GM12878 (cell line): ENCODE results near the gene ATG5. TPM values are rescaled to one million over a fixed set of nuclear protein-coding genes. Genes with fewer than 3 reads are reported as not detected.

Source experiments
- ATAC-seq: fragments of 200-7000 bp; cut with Tn5 transposase; 3 replicates; pipeline ENCODE4 v1.9.1; 2020; ENCODE audit warnings: mild to moderate bottlenecking, moderate library complexity
- BruUV-seq: library from RNA; stranded (reverse); fragments of 400-500 nt; replicated peaks from 2 replicates; lab custom pipeline; 2021; lab: Mats Ljungman, UMichigan
- CTCF ChIA-PET: fragments of 300-600 bp; sonication (Branson Sonifier 250); formaldehyde crosslinking; extraction: SDS; loops from one replicate; lab custom pipeline; 2021; ENCODE audit warnings: inconsistent platforms; lab: Yijun Ruan, JAX
- POLR2A ChIA-PET: fragments of 350-600 bp; formaldehyde crosslinking; extraction: SDS; loops from one replicate; lab custom pipeline; 2021; ENCODE audit warnings: inconsistent platforms; lab: Charles Lee
- RAD21 ChIA-PET: fragments of 300-600 bp; sonication (Branson Sonifier 250); formaldehyde crosslinking; loops from one replicate; lab custom pipeline; 2023; ENCODE audit warnings: antibody characterized with exemption; ENCODE audit not compliant: unreplicated experiment; lab: Charles Lee
- SMC1A ChIA-PET: fragments of 300-600 bp; sonication (Branson Sonifier 250); formaldehyde crosslinking; loops from one replicate; lab custom pipeline; 2023; ENCODE audit not compliant: unreplicated experiment, uncharacterized antibody; lab: Charles Lee
- DNase-seq: peaks from one replicate; pipeline ENCODE4 v3.0.0-alpha.2; 2011; ENCODE audit warnings: low read depth, low spot score
- FAIRE-seq: peaks from 3 replicates; lab custom pipeline; 2011; peaks lifted over from hg19 to GRCh38; lab: Jason Lieb, UNC
- H2AFZ ChIP-seq: 2 replicates; pipeline ENCODE4 v1.6.0; 2011; ENCODE audit warnings: low read depth, low read length, control low read depth; ENCODE audit not compliant: control insufficient read depth
- H3K27ac ChIP-seq: 2 replicates; pipeline ENCODE4 v1.5.1; 2011; ENCODE audit warnings: control low read depth; ENCODE audit not compliant: control insufficient read depth, insufficient read depth
- H3K27me3 ChIP-seq, 2 experiments: replicated peaks in 1 of 2; 2 replicates each; pipeline versions ENCODE4 v1.6.0 to v1.6.1; 2011; ENCODE audit warnings: low read length in 1 of 2; ENCODE audit not compliant: control insufficient read depth in 2 of 2, insufficient read depth in 2 of 2
- H3K36me3 ChIP-seq, 2 experiments: 2 replicates each; pipeline ENCODE4 v1.5.1; 2011; ENCODE audit warnings: low read length in 1 of 2; ENCODE audit not compliant: control insufficient read depth in 2 of 2, insufficient read depth in 2 of 2
- H3K4me1 ChIP-seq: 2 replicates; pipeline ENCODE4 v1.6.1; 2011; ENCODE audit warnings: mild to moderate bottlenecking, low read length, moderate library complexity, mixed read lengths; ENCODE audit not compliant: control insufficient read depth, insufficient read depth
- H3K4me2 ChIP-seq: 2 replicates; pipeline ENCODE4 v1.6.0; 2011; ENCODE audit warnings: control low read depth; ENCODE audit not compliant: control insufficient read depth, insufficient read depth
- H3K4me3 ChIP-seq: fragments of 200-600 bp; sonication (generic); 2 replicates; pipeline ENCODE4 v1.5.1; 2016
- H3K79me2 ChIP-seq: 2 replicates; pipeline ENCODE4 v1.6.0; 2011; ENCODE audit warnings: low read length; ENCODE audit not compliant: control insufficient read depth, insufficient read depth
- H3K9ac ChIP-seq: 2 replicates; pipeline ENCODE4 v1.8.0; 2011; ENCODE audit warnings: low read length, control low read depth, mixed read lengths; ENCODE audit not compliant: control insufficient read depth, insufficient read depth
- H3K9me3 ChIP-seq: replicated peaks from 3 replicates; pipeline ENCODE4 v1.5.1; 2011; ENCODE audit warnings: mild to moderate bottlenecking, low read length; ENCODE audit not compliant: control insufficient read depth, insufficient read depth
- H4K20me1 ChIP-seq: 2 replicates; pipeline ENCODE4 v1.6.0; 2011; ENCODE audit not compliant: control insufficient read depth, insufficient read depth
- DPF2 ChIP-seq: fragments of 450-650 bp; IDR thresholded peaks from 2 replicates; pipeline ENCODE4 v1.6.1; 2017; ENCODE audit warnings: mild to moderate bottlenecking
- E2F4 ChIP-seq: IDR thresholded peaks from 2 replicates; pipeline ENCODE4 v1.6.1; 2012; ENCODE audit warnings: low read depth, low read length, improper control_type of control experiment
- EGR1 ChIP-seq, 2 experiments: IDR thresholded peaks; 1 replicate in 1 of 2; 2 replicates in 1 of 2; pipeline ENCODE4 v1.6.1; 2011 to 2012; ENCODE audit warnings: low read depth in 2 of 2, low read length in 2 of 2, borderline replicate concordance in 1 of 2, mild to moderate bottlenecking in 1 of 2, moderate library complexity in 1 of 2
- ESRRA ChIP-seq: IDR thresholded peaks from 2 replicates; pipeline ENCODE4 v1.6.1; 2012; ENCODE audit warnings: mild to moderate bottlenecking, low read length, improper control_type of control experiment
- MXI1 ChIP-seq: fragments of 150-350 bp; IDR thresholded peaks from 2 replicates; pipeline ENCODE4 v1.6.1; 2011; ENCODE audit warnings: low read depth, mild to moderate bottlenecking, inconsistent platforms, low read length, improper control_type of control experiment
- NR2C1 ChIP-seq: fragments of 450-650 bp; IDR thresholded peaks from 2 replicates; pipeline ENCODE4 v1.6.1; 2017; ENCODE audit warnings: antibody characterized with exemption, mild to moderate bottlenecking, moderate library complexity
- RBBP5 ChIP-seq: fragments of 200-600 bp; sonication (generic); conservative IDR thresholded peaks from 2 replicates; pipeline ENCODE4 v1.6.1; 2016
- SP1 ChIP-seq: IDR thresholded peaks from one replicate; pipeline ENCODE4 v1.6.1; 2011; ENCODE audit warnings: low read depth, low read length
- WGBS: methylation state at CpG from one replicate; pipeline ENCODE4 v1.1.6; 2016; ENCODE audit warnings: low lambda C conversion rate; ENCODE audit not compliant: insufficient replicate concordance, insufficient coverage; ENCODE audit errors: missing lambda C conversion rate; 5-methylcytosine and 5-hydroxymethylcytosine counted together
- in situ Hi-C: fragments of 300-500 bp; cut with MboI; formaldehyde crosslinking; loops from 9 replicates; pipeline ENCODE4 v1.14.3; 2018; ENCODE audit warnings: mixed read lengths
- intact Hi-C: fragments of 100-400 bp; cut with micrococcal nuclease; formaldehyde crosslinking; loops from one replicate; pipeline ENCODE4 v1.14.2; 2022; ENCODE audit not compliant: unreplicated experiment
- polyA plus RNA-seq, 11 experiments: library from polyadenylated mRNA; depleted of rRNA in 4 of 11; unstranded in 6 of 11; stranded (reverse) in 5 of 11; fragments of >200 nt; fragmentation: Nextera tagmentation in 4 of 11; fragmentation: Illumina TruSeq in 1 of 11; extraction: Ambion mirVana in 4 of 11; extraction: Trizol in 1 of 11; gene quantifications; 1 replicate in 1 of 11; 2 replicates in 10 of 11; pipeline versions ENCODE4 v1.2.1 to v1.2.3, GENCODE V29; 2011 to 2016; ENCODE audit warnings: inconsistent platforms in 2 of 11, missing spikeins in 2 of 11, low read depth in 1 of 11
- total RNA-seq, 4 experiments: library from RNA; depleted of rRNA in 3 of 4; stranded (reverse); fragments of >200 nt in 3 of 4; fragmentation: Illumina TruSeq in 1 of 4; extraction: Trizol in 1 of 4; gene quantifications; 2 replicates each; pipeline versions ENCODE4 v1.2.1 to v1.2.3, GENCODE V29; 2013 to 2021

Gene ATG5
- total and polyA plus RNA-seq, 10 of the 15 experiments (the other 5 are each of a cell fraction or from before 2014, with no cell fraction given) = 12.9 to 51.8 (median 23.9) TPM

- SMC1A ChIA-PET = interaction anchor here (0.8 to 1.1 kb wide), 2 partner anchors 93 to 94 kb away, joined by 3 read pairs; no protein-coding TSS in a partner anchor
- CTCF ChIA-PET = interaction anchor here (1.0 to 3.1 kb wide), 5 partner anchors 10 to 228 kb away, joined by 3 to 10 read pairs (median 4); no protein-coding TSS in a partner anchor
- H4K20me1 ChIP-seq = peaks cover 2% of the 10 kb centered on the region; the same call in 1 of the 2 replicates
These were observed 7.5 kb downstream of the ATG5 start for GRCh38 chr6:106318061-106318460.

More at GRCh38 chr6:106318061-106318460, 7.5 kb downstream of the ATG5 start:
- H3K27ac ChIP-seq = no peak overlapping the region
- H3K36me3 ChIP-seq = peaks cover 0 to 1% of the 10 kb centered on the region in 2 experiments; a peak in 2 of 4 replicates
- DNase-seq (no peak), FAIRE-seq (no peak), ATAC-seq (no peak)
- H2AFZ ChIP-seq = no peak overlapping the region
- in situ Hi-C loops = no loop called here
- H3K9ac ChIP-seq = no peak overlapping the region
- 100% methylated on average over 2 of the region's 2 CpGs for WGBS
- no TSS peak for BruUV-seq
- intact Hi-C loops = no loop called here
- no peak overlapping the region for H3K4me3 ChIP-seq
- H3K27me3 ChIP-seq = no peaks in the 10 kb centered on the region
- H3K4me2 ChIP-seq = no peak overlapping the region
- H3K9me3 ChIP-seq = no peaks in the 10 kb centered on the region
- TF ChIP-seq NR2C1 (no peak), RBBP5 (no peak), DPF2 (no peak), ESRRA (no peak), MXI1 (no peak), E2F4 (no peak), SP1 (no peak), EGR1 (IDR thresholded peaks at IDR 0.05; ENCODE audit: borderline replicate concordance in 1 of 2, low read depth in 2 of 2, low read length in 2 of 2) (no peak)
- H3K79me2 ChIP-seq = peaks cover 39% of the 10 kb centered on the region
- ChIA-PET POLR2A (no interaction called here), RAD21 (no interaction called here)
- peaks cover 14% of the 10 kb centered on the region; the same call in 1 of the 2 replicates for H3K4me1 ChIP-seq
